HG03039 (cell line): ENCODE data around the gene CDK1.
A peak's percentile ranks its signal among the peaks of the same experiment; 100 is the strongest.
"Not testable (repeated sequence)": the region's sequence is repeated elsewhere in the genome, so short reads cannot be mapped to it uniquely, and the experiment has no call there.

Experiments used
- ATAC-seq: cut with Tn5 transposase; IDR thresholded peaks from one replicate; pipeline ENCODE4 v1.9.1; 2021; ENCODE audit warnings: mild to moderate bottlenecking, moderate library complexity; ENCODE audit not compliant: unreplicated experiment

CDK1 gene

DNA sequence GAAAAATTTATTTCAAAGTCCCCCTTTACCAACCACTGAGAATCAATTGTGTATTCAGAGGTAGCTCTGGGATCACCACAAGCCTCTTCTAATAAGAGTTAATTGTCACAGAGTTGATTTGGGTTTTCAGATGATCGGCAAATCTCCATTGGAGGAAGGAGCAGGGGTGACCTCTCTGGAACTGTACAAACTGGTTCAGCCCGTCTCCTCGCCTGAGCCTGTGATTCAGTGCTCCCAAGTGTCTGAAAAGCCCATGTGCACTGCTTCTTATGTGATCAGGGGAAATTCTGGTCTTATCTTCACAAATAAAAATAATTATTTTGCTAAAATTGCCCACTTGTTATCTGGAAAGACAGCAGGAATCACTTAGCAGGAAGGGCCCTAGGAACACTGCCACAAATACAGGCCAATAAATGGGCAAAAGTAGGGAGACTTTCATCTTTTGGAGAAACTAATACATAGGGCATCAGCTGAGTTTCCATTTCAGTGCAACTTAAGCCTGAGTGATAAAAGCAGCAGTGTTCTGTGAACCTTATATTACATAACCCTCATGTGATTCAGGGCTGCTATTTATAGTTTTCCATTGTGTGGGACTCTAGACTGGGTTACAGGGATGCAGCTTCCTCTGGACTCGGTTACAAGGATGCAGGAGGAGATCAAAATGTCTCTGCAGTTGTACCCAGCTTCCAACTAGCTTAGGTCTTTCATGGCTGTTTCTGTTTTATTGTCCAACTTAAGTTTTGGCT is 32.3 kb downstream of the CDK1 start:
- ATAC-seq: no peak

DNA sequence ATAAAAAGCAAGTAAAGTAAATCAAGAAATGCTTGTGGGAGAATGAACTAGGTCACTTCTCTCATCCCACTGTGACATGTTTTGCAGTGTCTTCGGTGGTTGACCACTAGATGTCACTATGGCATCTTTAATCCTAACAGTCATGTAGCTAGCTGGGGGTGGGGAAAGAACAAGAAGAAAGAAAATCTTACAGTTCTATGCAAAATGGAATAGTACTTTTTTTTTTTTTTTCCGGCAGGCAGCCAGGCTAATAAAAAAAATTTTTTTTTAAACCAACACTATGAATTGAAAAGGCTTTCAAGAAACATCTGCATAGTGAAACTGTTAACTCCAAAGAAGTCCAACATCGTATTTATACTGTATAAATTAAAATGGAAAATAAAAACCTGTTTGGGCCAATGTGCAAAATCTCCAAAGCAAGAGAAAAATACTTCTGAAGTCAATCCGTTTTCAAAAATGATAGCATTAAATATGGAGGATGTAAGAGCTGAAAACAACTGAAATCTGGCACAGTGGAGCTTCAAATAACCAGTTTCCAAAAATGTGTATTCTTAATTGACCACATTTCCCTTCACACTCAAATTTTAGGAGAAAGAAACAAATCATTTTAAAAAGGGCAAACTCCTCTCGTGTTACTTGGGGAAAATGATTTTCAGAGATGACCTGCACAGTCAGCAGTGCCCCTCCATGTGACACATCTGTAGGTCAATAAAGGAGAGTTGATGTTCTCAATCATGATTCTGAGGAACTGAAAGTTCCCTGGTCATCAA is 38.5 kb downstream of the CDK1 start:
- ATAC-seq: peak; percentile 80

- no peak for ATAC-seq
Observed at GRCh38 chr10:60817398-60817805, 39.1 kb downstream of the CDK1 start.

- ATAC-seq: no peak
Observed at GRCh38 chr10:60818134-60818770, 40.0 kb downstream of the CDK1 start.

DNA sequence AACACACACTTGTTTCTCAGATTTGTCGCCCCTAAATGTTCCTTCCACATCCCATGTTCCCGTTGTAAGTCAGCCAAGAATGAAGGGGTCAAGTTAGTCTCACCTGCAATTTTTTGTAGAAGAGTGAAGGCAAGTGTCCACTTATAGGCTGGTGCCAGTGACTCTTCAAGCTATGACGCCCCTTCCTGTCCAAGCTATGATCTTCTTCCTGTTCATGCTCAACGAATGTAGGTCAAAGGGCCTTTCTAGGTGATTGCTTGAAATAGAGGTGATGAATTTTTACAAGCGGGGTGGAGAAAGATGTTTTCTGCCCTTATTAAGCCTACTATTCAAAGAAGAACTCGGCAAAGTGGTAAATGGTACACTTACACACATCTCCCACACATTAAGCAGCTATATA is 41.0 kb downstream of the CDK1 start:
- ATAC-seq: no peak

DNA sequence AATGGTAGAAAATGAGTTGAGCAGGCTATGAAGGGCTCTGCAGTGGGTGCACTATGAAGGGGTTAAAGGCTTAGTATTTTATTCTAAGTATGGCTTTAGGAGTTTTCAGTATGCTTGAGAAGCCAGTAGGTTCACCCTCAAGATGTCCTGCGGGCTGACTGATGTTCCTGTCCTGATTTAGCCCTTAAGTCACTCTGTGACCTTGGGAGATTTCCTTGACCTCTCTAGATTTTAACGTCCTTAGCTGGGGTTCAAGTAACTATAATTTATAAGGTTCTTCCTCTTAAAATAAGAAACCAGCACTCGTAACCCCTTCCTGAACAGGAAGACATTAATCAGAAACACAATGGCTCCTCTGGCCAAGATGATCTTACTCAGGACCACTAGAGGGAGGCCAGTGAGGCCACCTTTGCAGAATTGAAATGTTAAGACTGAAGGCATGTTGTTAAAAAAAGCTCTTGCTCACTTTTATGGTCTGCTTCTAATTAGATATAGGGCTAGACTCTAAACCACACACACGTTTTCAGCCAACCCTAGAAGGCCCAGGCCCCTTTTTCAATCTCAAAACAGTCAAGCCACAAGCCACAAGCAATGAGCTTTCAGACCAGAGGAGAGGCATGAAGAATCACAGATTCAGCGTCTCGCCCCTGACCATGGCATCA is 41.9 kb downstream of the CDK1 start:
- peak; percentile 72 for ATAC-seq

GRCh38 chr10:60821656-60822055 is 43.4 kb downstream of the CDK1 start:
- no peak for ATAC-seq

GRCh38 chr10:60822809-60823208 is 44.5 kb downstream of the CDK1 start:
- ATAC-seq: no peak

GRCh38 chr10:60823324-60823723 is 45.0 kb downstream of the CDK1 start:
- no peak for ATAC-seq

DNA sequence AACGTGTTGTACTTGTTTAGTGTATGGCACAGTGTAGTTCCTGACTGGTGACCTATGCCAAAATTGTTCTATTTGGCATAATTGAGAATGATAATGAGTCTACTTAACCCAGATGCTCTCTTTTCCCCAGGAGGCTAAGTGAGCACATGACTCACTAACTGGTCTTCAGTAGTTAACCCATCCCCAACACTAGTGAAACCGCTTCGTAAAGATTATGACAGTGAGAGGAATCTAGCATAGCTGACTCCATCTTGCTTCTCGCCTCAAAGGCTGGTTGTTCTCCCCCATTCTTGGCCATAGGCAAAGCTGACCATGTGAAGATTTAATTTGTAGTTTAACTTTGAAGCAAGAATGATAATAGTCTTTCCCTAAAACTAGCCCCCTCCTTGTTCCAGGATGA is 47.2 kb downstream of the CDK1 start:
- no peak for ATAC-seq

- no peak for ATAC-seq
Observed at GRCh38 chr10:60827791-60828488, 49.7 kb downstream of the CDK1 start.

DNA sequence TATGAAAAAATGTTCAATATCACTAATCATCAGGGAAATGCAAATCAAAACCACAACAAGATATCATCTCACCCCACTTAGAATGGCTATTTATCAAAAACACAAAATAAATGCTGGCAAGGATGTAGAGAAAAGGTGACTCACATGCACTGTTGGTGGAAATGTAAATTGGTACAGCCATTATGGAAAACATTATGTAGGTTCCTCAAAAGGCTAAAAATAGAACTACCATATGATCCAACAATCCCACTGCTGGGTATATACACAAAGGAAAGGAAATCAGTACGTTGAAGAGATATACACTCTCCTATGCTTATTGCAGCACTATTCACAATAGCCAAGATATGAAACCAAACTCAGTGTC is 50.2 kb downstream of the CDK1 start:
- no peak for ATAC-seq

GRCh38 chr10:60832136-60832535 is 53.9 kb downstream of the CDK1 start:
- not testable (repeated sequence) for ATAC-seq

DNA sequence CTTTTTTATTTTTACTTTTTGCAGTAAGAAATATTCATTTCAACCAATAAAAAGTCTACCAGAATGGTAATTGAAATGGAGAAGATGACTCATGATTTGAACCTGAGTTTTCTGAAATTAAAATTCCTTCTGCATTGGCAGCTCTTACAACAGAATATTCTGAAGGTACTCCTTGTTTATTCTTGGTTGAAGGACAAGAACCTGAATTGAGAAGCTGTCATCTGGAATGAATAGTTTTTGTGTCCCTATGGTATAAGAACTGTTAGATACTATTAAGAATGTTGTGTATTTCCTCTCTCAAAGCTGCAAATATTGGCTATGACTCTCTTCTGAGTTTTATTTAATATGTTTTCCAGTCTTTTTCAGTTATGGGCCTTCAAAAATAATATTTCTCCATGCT is 56.1 kb downstream of the CDK1 start:
- no peak for ATAC-seq

- ATAC-seq: no peak
Observed at GRCh38 chr10:60835049-60835448, 56.8 kb downstream of the CDK1 start.

GRCh38 chr10:60841227-60841626 is 62.9 kb downstream of the CDK1 start:
- not testable (repeated sequence) for ATAC-seq

DNA sequence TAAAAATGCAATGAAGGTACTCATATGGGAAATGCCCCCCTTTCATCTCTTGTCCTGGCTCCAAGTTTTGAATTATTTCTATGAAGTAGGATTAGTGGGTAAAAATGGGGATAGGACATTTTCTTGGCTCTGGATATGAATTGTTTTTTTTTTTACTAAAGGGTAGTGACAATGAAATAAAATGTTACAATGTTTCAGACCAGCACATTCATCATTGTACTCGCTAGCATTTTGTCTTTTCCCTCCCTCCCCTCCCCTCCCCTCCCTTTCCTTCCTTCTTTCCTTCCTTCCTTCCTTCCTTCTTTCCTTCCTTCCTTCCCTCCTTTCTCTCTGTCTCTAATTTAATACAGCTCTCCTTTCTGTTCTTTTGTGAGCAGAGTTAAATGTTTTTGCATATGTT is 64.4 kb downstream of the CDK1 start:
- no peak for ATAC-seq
